Neural cell (in vitro differentiated cells): ENCODE data around the gene ASCL4.

Experiments
- CTCF ChIP-seq: fragments of 450-650 bp; IDR thresholded peaks from 2 replicates; pipeline ENCODE4 v1.5.1; 2014; ENCODE audit warnings: antibody characterized with exemption, mild to moderate bottlenecking, moderate library complexity; ENCODE audit not compliant: poor library complexity, severe bottlenecking
- EP300 ChIP-seq: fragments of 450-650 bp; conservative IDR thresholded peaks from 2 replicates; pipeline ENCODE4 v1.6.1; 2014; ENCODE audit warnings: antibody characterized with exemption, mild to moderate bottlenecking, moderate library complexity; ENCODE audit not compliant: poor library complexity, severe bottlenecking
- EZH2 ChIP-seq: fragments of 200-600, 300-800 bp; shearing (Covaris generic), sonication (generic); IDR thresholded peaks from 2 replicates; pipeline ENCODE4 v1.6.1; 2014; ENCODE audit warnings: antibody characterized with exemption, low read length, borderline replicate concordance, mild to moderate bottlenecking; ENCODE audit not compliant: insufficient read depth, poor library complexity, severe bottlenecking
- POLR2AphosphoS5 ChIP-seq: IDR thresholded peaks from 2 replicates; pipeline ENCODE4 v1.6.1; 2012
- RAD21 ChIP-seq: fragments of 450-650 bp; conservative IDR thresholded peaks from 2 replicates; pipeline ENCODE4 v1.6.1; 2014; ENCODE audit warnings: antibody characterized with exemption, mild to moderate bottlenecking, moderate library complexity
- TAF1 ChIP-seq: IDR thresholded peaks from 2 replicates; pipeline ENCODE4 v1.6.1; 2012; ENCODE audit warnings: low read depth

GRCh38 chr12:107783406-107784376, 9.2 kb downstream of the ASCL4 start:
- TF ChIP-seq CTCF, result no peak
- no peak for TF ChIP-seq POLR2AphosphoS5
- TF ChIP-seq TAF1, result no peak
- no peak for TF ChIP-seq EP300
- no peak for TF ChIP-seq RAD21
- no peak for TF ChIP-seq EZH2
